Left cardiac atrium (tissue), 4 donors: ENCODE results near the gene DOLPP1. TPM values are rescaled to one million over a fixed set of nuclear protein-coding genes. Genes with fewer than 3 reads are reported as not detected.
A peak's percentile ranks its signal among the peaks of the same experiment; 100 is the strongest.

ENCODE experiments used
- ATAC-seq, 2 donors: fragments of 200-7000 bp; cut with Tn5 transposase; one replicate each; pipeline ENCODE4 v1.9.1; 2020; ENCODE audit warnings: mild to moderate bottlenecking in 2 of 2, moderate library complexity in 2 of 2
- DNase-seq: peaks from one replicate; pipeline ENCODE4 v3.0.0-alpha.2; 2020
- intact Hi-C, 2 donors: fragments of 100-400 bp; cut with DNase I; formaldehyde crosslinking; loops; one replicate each; pipeline versions ENCODE4 v1.14.1 to v1.15.1; 2022 to 2023
- total RNA-seq, 2 donors: library from RNA; stranded (reverse); fragmentation: NEBNext Ultra II Directional; extraction: Animal tissue kit (Norgen Biotek cat#: 25700); gene quantifications; one replicate each; pipeline ENCODE4 v1.2.1, GENCODE V29; 2021
- donor health status: DM: no; HTN: yes; CAD: no.
- donor health status: DM: no; HTN: yes; CAD: no; lungs with severe emphysema.
- donor health status: DM: yes; HTN: yes; CAD: no.
- donor health status: Dilated cardiomyopathy.

Gene DOLPP1
- total RNA-seq, 2 donors from 2014 or later: 4.5 to 5.0 TPM

- DNase-seq (peak; percentile 8), ATAC-seq (no peak)
- intact Hi-C loops: no loop called here
These were observed 20.8 kb upstream of the DOLPP1 start for GRCh38 chr9:129059796-129060785.

- DNase-seq (no peak), ATAC-seq (no peak)
- intact Hi-C loops: no loop called here
These were observed 19.9 kb upstream of the DOLPP1 start for GRCh38 chr9:129060991-129061390.

GRCh38 chr9:129063061-129063460 lies 17.9 kb upstream of the DOLPP1 start:
- ATAC-seq (no peak), DNase-seq (peak; percentile 7)
- intact Hi-C loops: no loop called here

GRCh38 chr9:129064499-129064908 lies 16.4 kb upstream of the DOLPP1 start:
- ATAC-seq: no peak
- intact Hi-C loops: no loop called here

GRCh38 chr9:129068110-129068509 lies 12.8 kb upstream of the DOLPP1 start:
- DNase-seq (no peak), ATAC-seq (no peak)
- intact Hi-C loops: no loop called here

More at GRCh38 chr9:129064499-129064908, 16.4 kb upstream of the DOLPP1 start:
- DNase-seq: no peak

- ATAC-seq: peak; percentile 93 to 96
- intact Hi-C loops: no loop called here
- DNase-seq: peak; percentile 83
These were observed 11.7 kb upstream of the DOLPP1 start for GRCh38 chr9:129068990-129069861.

GRCh38 chr9:129069862-129070641 lies 10.9 kb upstream of the DOLPP1 start:
- ATAC-seq (no peak), DNase-seq (no peak)
- intact Hi-C loops: no loop called here

- no peak for DNase-seq
- ATAC-seq: no peak
- intact Hi-C loops: no loop called here
These were observed 10.0 kb upstream of the DOLPP1 start for GRCh38 chr9:129070696-129071525.

- intact Hi-C loops: no loop called here
- no peak for ATAC-seq
- no peak for DNase-seq
These were observed 9.3 kb upstream of the DOLPP1 start for GRCh38 chr9:129071526-129072126.

- no peak for ATAC-seq
- intact Hi-C loops: no loop called here
- DNase-seq: no peak
These were observed 8.7 kb upstream of the DOLPP1 start for GRCh38 chr9:129072171-129072570.

- intact Hi-C loops: no loop called here
- DNase-seq (no peak), ATAC-seq (no peak)
These were observed 7.5 kb upstream of the DOLPP1 start for GRCh38 chr9:129073404-129073803.

GRCh38 chr9:129074106-129074505 lies 6.8 kb upstream of the DOLPP1 start:
- no peak for DNase-seq
- intact Hi-C loops: no loop called here
- no peak for ATAC-seq

GRCh38 chr9:129075996-129076639 lies 4.8 kb upstream of the DOLPP1 start:
- ATAC-seq: no peak
- intact Hi-C loops: no loop called here
- DNase-seq: no peak

GRCh38 chr9:129076640-129077037 lies 4.3 kb upstream of the DOLPP1 start:
- no peak for DNase-seq
- intact Hi-C loops: no loop called here
- ATAC-seq: no peak

- ATAC-seq (no peak), DNase-seq (no peak)
- intact Hi-C loops: no loop called here
These were observed 3.7 kb upstream of the DOLPP1 start for GRCh38 chr9:129077236-129077635.

- DNase-seq (no peak), ATAC-seq (no peak)
- intact Hi-C loops: no loop called here
These were observed 2.0 kb upstream of the DOLPP1 start for GRCh38 chr9:129078691-129079503.

GRCh38 chr9:129079829-129080228 lies 1.1 kb upstream of the DOLPP1 start:
- intact Hi-C loops: no loop called here
- no peak for DNase-seq
- ATAC-seq: no peak
